ENCODE data around the gene BICC1. TPM values are rescaled to one million over a fixed set of nuclear protein-coding genes. Genes with fewer than 3 reads are reported as not detected.

The BICC1 gene
- total RNA-seq, 4 donors from 2014 or later: 0.60 to 5.1 (median 2.2) TPM

- intact Hi-C loops (cut with DNase I; ENCODE audit: low total_unique reads): no loop called here
- H3K4me1 ChIP-seq: peaks cover 0 to 3% (median 0%) of the 10 kb centered on the region in 4 donors
- no peaks in the 10 kb centered on the region for H3K36me3 ChIP-seq
- H3K27me3 ChIP-seq: no peaks in the 10 kb centered on the region
- TF ChIP-seq POLR2A (IDR thresholded peaks at IDR 0.05) (no peak), POLR2AphosphoS5 (IDR thresholded peaks at IDR 0.05) (no peak)
- no peak overlapping the region for H3K27ac ChIP-seq
- H3K9me3 ChIP-seq: peaks cover 0 to 9% of the 10 kb centered on the region in 2 donors
- in situ Hi-C loops (cut with MboI; ENCODE audit: low pct_ligation_motif_present in 1 of 4, low pct_unique_long_range_greater_than_20kb in 1 of 4, low sequenced_read_pairs in 3 of 4): no loop called here
- no peak overlapping the region for H3K4me3 ChIP-seq
- no peak for DNase-seq
Measured at GRCh38 chr10:58734664-58735063, 222.0 kb downstream of the BICC1 start.

GRCh38 chr10:58735087-58735486 is 222.4 kb downstream of the BICC1 start:
- no peak for TF ChIP-seq POLR2A (IDR thresholded peaks at IDR 0.05)
- TF ChIP-seq EP300 (IDR thresholded peaks at IDR 0.05; ENCODE audit: low read depth): no peak
- TF ChIP-seq POLR2AphosphoS5 (IDR thresholded peaks at IDR 0.05): no peak
- TF ChIP-seq CTCF (IDR thresholded peaks at IDR 0.05): no peak
- in situ Hi-C loops (cut with MboI; ENCODE audit: low pct_ligation_motif_present in 1 of 4, low pct_unique_long_range_greater_than_20kb in 1 of 4, low sequenced_read_pairs in 3 of 4): no loop called here
- WGBS, 2 donors (ENCODE audit: low coverage in 1 of 2): 69 to 73% methylated on average over 6 to 7 of the region's 7 CpGs
- no peak overlapping the region for H3K4me3 ChIP-seq
- intact Hi-C loops (cut with DNase I; ENCODE audit: low total_unique reads): no loop called here
- H3K9me3 ChIP-seq: peaks cover 0 to 9% of the 10 kb centered on the region in 2 donors
- no peaks in the 10 kb centered on the region for H3K27me3 ChIP-seq
- H3K4me1 ChIP-seq: peaks cover 0 to 3% (median 0%) of the 10 kb centered on the region in 4 donors
- no peaks in the 10 kb centered on the region for H3K36me3 ChIP-seq
- no peak overlapping the region for H3K27ac ChIP-seq
- DNase-seq: no peak

- no peaks in the 10 kb centered on the region for H3K9me3 ChIP-seq
- no peaks in the 10 kb centered on the region for H3K4me1 ChIP-seq
- no peaks in the 10 kb centered on the region for H3K36me3 ChIP-seq
- TF ChIP-seq EP300 (IDR thresholded peaks at IDR 0.05; ENCODE audit: low read depth): no peak
- no peak for TF ChIP-seq CTCF (IDR thresholded peaks at IDR 0.05)
- TF ChIP-seq POLR2A (IDR thresholded peaks at IDR 0.05): no peak
- TF ChIP-seq POLR2AphosphoS5 (IDR thresholded peaks at IDR 0.05): no peak
- no peak for DNase-seq
- 85 to 88% methylated on average over 8 to 11 of the region's 11 CpGs for WGBS, 2 donors (ENCODE audit: low coverage in 1 of 2)
- no peak overlapping the region for H3K4me3 ChIP-seq
- no peaks in the 10 kb centered on the region for H3K27me3 ChIP-seq
- in situ Hi-C loops (cut with MboI; ENCODE audit: low pct_ligation_motif_present in 1 of 4, low pct_unique_long_range_greater_than_20kb in 1 of 4, low sequenced_read_pairs in 3 of 4) (no loop called here), intact Hi-C loops (cut with DNase I; ENCODE audit: low total_unique reads) (no loop called here)
- no peak overlapping the region for H3K27ac ChIP-seq
Measured at GRCh38 chr10:58740620-58741369, 228.1 kb downstream of the BICC1 start.

GRCh38 chr10:58741673-58742072 is 229.0 kb downstream of the BICC1 start:
- intact Hi-C loops (cut with DNase I; ENCODE audit: low total_unique reads): no loop called here
- 74 to 77% methylated on average over 4 of the region's 4 CpGs for WGBS, 2 donors (ENCODE audit: low coverage in 1 of 2)
- TF ChIP-seq POLR2AphosphoS5 (IDR thresholded peaks at IDR 0.05): no peak
- TF ChIP-seq CTCF (IDR thresholded peaks at IDR 0.05): no peak
- Histone ChIP-seq H3K27ac (no peak overlapping the region), H3K4me1 (no peaks in the 10 kb centered on the region), H3K9me3 (no peaks in the 10 kb centered on the region), H3K36me3 (no peaks in the 10 kb centered on the region), H3K4me3 (no peak overlapping the region), H3K27me3 (no peaks in the 10 kb centered on the region)
- in situ Hi-C loops (cut with MboI; ENCODE audit: low pct_ligation_motif_present in 1 of 4, low pct_unique_long_range_greater_than_20kb in 1 of 4, low sequenced_read_pairs in 3 of 4): no loop called here
- no peak for DNase-seq

- Histone ChIP-seq H3K4me3 (no peak overlapping the region), H3K9me3 (no peaks in the 10 kb centered on the region), H3K27me3 (no peaks in the 10 kb centered on the region), H3K27ac (no peak overlapping the region), H3K4me1 (no peaks in the 10 kb centered on the region), H3K36me3 (no peaks in the 10 kb centered on the region)
- 81 to 82% methylated on average over 1 of the region's 1 CpG for WGBS, 2 donors (ENCODE audit: low coverage in 1 of 2)
- intact Hi-C loops (cut with DNase I; ENCODE audit: low total_unique reads) (no loop called here), in situ Hi-C loops (cut with MboI; ENCODE audit: low pct_ligation_motif_present in 1 of 4, low pct_unique_long_range_greater_than_20kb in 1 of 4, low sequenced_read_pairs in 3 of 4) (no loop called here)
- no peak for DNase-seq
- TF ChIP-seq POLR2A (IDR thresholded peaks at IDR 0.05) (no peak), EP300 (IDR thresholded peaks at IDR 0.05; ENCODE audit: low read depth) (no peak), POLR2AphosphoS5 (IDR thresholded peaks at IDR 0.05) (no peak), CTCF (IDR thresholded peaks at IDR 0.05) (no peak)
Measured at GRCh38 chr10:58742141-58742540, 229.5 kb downstream of the BICC1 start.
